ENCODE results near the gene EXOC7. TPM values are rescaled to one million over a fixed set of nuclear protein-coding genes. Genes with fewer than 3 reads are reported as not detected.

EXOC7 gene
- total RNA-seq, 1 experiment from 2014 or later, result 160 TPM

DNA sequence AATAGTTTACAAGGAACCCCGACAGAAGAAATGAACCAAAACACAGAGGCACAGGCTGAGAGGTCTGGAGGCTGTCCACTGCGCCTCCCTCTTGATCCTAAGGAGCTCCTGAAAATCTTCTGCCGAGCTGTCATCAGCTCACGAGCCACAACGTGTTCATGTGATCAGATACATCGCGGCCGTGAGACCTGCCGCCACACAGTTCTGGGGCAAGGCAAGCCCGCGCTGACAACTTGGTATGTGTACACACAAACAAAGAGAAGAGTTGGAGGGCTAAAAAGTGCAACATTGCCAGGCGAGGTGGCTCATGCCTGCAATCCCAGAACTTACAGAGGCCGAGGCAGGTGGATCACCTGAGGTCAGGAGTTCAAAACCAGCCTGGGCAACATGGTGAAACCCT is 7.6 kb downstream of the EXOC7 start:
- Histone ChIP-seq H3K79me2 (ENCODE audit: insufficient read depth, low read length) (no peaks in the 10 kb centered on the region), H3T11ph (ENCODE audit: low read length) (no peak overlapping the region), H2BK20ac (ENCODE audit: low read depth, low read length, poor library complexity, severe bottlenecking) (no peak overlapping the region), H2BK15ac (ENCODE audit: low read depth, low read length) (no peak overlapping the region), H3K4me2 (ENCODE audit: insufficient read depth, insufficient read length, low read length) (no peak overlapping the region), H3K27me3 (ENCODE audit: insufficient read depth, low read length) (no peaks in the 10 kb centered on the region), H3K4ac (ENCODE audit: low read depth, low read length) (no peak overlapping the region), H3K4me1 (ENCODE audit: insufficient read depth, low read length) (no peaks in the 10 kb centered on the region), H3K9me3 (ENCODE audit: control insufficient read depth, low read depth, low read length) (no peaks in the 10 kb centered on the region), H2AK5ac (ENCODE audit: insufficient read length, low read length) (no peak overlapping the region), H2AFZ (ENCODE audit: low read length) (no peak overlapping the region), H4K8ac (replicated peaks; ENCODE audit: insufficient read length, low read depth, low read length) (no peak overlapping the region), H2BK12ac (ENCODE audit: insufficient read length, low read depth, low read length) (no peak overlapping the region), H3K56ac (ENCODE audit: insufficient read length, low read depth, low read length) (no peak overlapping the region), H3K14ac (ENCODE audit: insufficient read depth, low read length) (no peak overlapping the region), H3K9ac (ENCODE audit: extremely low read depth, insufficient read length, low read length) (no peak overlapping the region), H2BK5ac (ENCODE audit: insufficient read length, low read length) (no peak overlapping the region), H4K5ac (ENCODE audit: insufficient read length, low read depth, low read length) (no peak overlapping the region), H3K23me2 (ENCODE audit: insufficient read length, low read depth, low read length, poor library complexity, severe bottlenecking) (no peaks in the 10 kb centered on the region), H3K23ac (ENCODE audit: insufficient read length, low read depth, low read length) (no peak overlapping the region), H3K18ac (ENCODE audit: insufficient read length, low read depth, low read length) (no peak overlapping the region), H4K20me1 (ENCODE audit: control insufficient read depth, insufficient read depth, insufficient read length) (no peaks in the 10 kb centered on the region), H3K79me1 (ENCODE audit: insufficient read depth, low read depth, low read length, poor library complexity, severe bottlenecking) (no peaks in the 10 kb centered on the region), H3K27ac (ENCODE audit: insufficient read length, low read depth, low read length) (no peak overlapping the region), H4K91ac (ENCODE audit: insufficient read length, low read depth, low read length) (no peak overlapping the region), H2BK120ac (ENCODE audit: low read depth, low read length, poor library complexity, severe bottlenecking) (no peak overlapping the region)
- no peak overlapping the region for H3K4me3 Mint-ChIP-seq
- H3K27me3 Mint-ChIP-seq (ENCODE audit: low read depth), result no peaks in the 10 kb centered on the region
- no peak overlapping the region for H3K27ac Mint-ChIP-seq
- TF ChIP-seq, protein P1, sequence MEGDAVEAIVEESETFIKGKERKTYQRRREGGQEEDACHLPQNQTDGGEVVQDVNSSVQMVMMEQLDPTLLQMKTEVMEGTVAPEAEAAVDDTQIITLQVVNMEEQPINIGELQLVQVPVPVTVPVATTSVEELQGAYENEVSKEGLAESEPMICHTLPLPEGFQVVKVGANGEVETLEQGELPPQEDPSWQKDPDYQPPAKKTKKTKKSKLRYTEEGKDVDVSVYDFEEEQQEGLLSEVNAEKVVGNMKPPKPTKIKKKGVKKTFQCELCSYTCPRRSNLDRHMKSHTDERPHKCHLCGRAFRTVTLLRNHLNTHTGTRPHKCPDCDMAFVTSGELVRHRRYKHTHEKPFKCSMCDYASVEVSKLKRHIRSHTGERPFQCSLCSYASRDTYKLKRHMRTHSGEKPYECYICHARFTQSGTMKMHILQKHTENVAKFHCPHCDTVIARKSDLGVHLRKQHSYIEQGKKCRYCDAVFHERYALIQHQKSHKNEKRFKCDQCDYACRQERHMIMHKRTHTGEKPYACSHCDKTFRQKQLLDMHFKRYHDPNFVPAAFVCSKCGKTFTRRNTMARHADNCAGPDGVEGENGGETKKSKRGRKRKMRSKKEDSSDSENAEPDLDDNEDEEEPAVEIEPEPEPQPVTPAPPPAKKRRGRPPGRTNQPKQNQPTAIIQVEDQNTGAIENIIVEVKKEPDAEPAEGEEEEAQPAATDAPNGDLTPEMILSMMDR (conservative IDR thresholded peaks at IDR 0.05), result no peak
- no CpG with 5 or more reads among the region's 13 CpGs for WGBS (ENCODE audit: extremely low coverage, insufficient read length, low lambda C conversion rate)
- no peaks in the 10 kb centered on the region for H3K9me3 Mint-ChIP-seq
- no peaks in the 10 kb centered on the region for H3K4me1 Mint-ChIP-seq
- DNase-seq, result no peak
- H3K36me3 Mint-ChIP-seq (ENCODE audit: insufficient read depth in 1 of 3, low read depth in 3 of 3), result peaks cover 33 to 77% (median 76%) of the 10 kb centered on the region in 3 experiments
